H9 (cell line): ENCODE measurements around the gene MCM3AP. TPM values are rescaled to one million over a fixed set of nuclear protein-coding genes. Genes with fewer than 3 reads are reported as not detected.

ENCODE experiments used
- DNase-seq: peaks from one replicate; pipeline ENCODE4 v3.0.0-alpha.2; 2017
- H2AFZ ChIP-seq: one replicate; pipeline ENCODE4 v1.6.1; 2013; ENCODE audit warnings: mild to moderate bottlenecking, low read length, control low read depth, moderate library complexity
- H2AK5ac ChIP-seq: 2 replicates; pipeline ENCODE4 v1.6.1; 2013; ENCODE audit warnings: low read length, control low read depth, mixed read lengths; ENCODE audit not compliant: insufficient read length
- H2BK120ac ChIP-seq: one replicate; pipeline ENCODE4 v1.6.1; 2013; ENCODE audit warnings: low read depth, mild to moderate bottlenecking, low read length, control low read depth, inconsistent platforms; ENCODE audit not compliant: poor library complexity, severe bottlenecking
- H2BK12ac ChIP-seq: 2 replicates; pipeline ENCODE4 v1.6.1; 2013; ENCODE audit warnings: low read length, control low read depth, mixed read lengths, low read depth; ENCODE audit not compliant: insufficient read length
- H2BK15ac ChIP-seq: 2 replicates; pipeline ENCODE4 v1.6.1; 2013; ENCODE audit warnings: low read depth, low read length, control low read depth
- H2BK20ac ChIP-seq: one replicate; pipeline ENCODE4 v1.6.1; 2013; ENCODE audit warnings: low read depth, mild to moderate bottlenecking, low read length, control low read depth, inconsistent platforms; ENCODE audit not compliant: poor library complexity, severe bottlenecking
- H2BK5ac ChIP-seq: 2 replicates; pipeline ENCODE4 v1.6.1; 2013; ENCODE audit warnings: low read length, control low read depth, mixed read lengths; ENCODE audit not compliant: insufficient read length
- H3K14ac ChIP-seq: 2 replicates; pipeline ENCODE4 v1.6.1; 2013; ENCODE audit warnings: low read length, control low read depth; ENCODE audit not compliant: insufficient read depth
- H3K18ac ChIP-seq: 2 replicates; pipeline ENCODE4 v1.6.1; 2013; ENCODE audit warnings: low read depth, mild to moderate bottlenecking, mixed read lengths, low read length, control low read depth; ENCODE audit not compliant: insufficient read length
- H3K23ac ChIP-seq: 2 replicates; pipeline ENCODE4 v1.6.1; 2013; ENCODE audit warnings: low read length, control low read depth, mixed read lengths, low read depth; ENCODE audit not compliant: insufficient read length
- H3K23me2 ChIP-seq: 2 replicates; pipeline ENCODE4 v1.6.1; 2013; ENCODE audit warnings: low read depth, mild to moderate bottlenecking, mixed read lengths, low read length, control low read depth; ENCODE audit not compliant: insufficient read length, poor library complexity, severe bottlenecking
- H3K27ac ChIP-seq: 2 replicates; pipeline ENCODE4 v1.5.1; 2013; ENCODE audit warnings: low read length, control low read depth, mixed read lengths, low read depth; ENCODE audit not compliant: insufficient read length
- H3K27me3 ChIP-seq: 2 replicates; pipeline ENCODE4 v1.6.1; 2013; ENCODE audit warnings: low read length, control low read depth, inconsistent platforms; ENCODE audit not compliant: insufficient read depth
- H3K4ac ChIP-seq: 2 replicates; pipeline ENCODE4 v1.6.1; 2013; ENCODE audit warnings: low read depth, mild to moderate bottlenecking, control low read depth, inconsistent platforms, low read length, moderate library complexity
- H3K4me1 ChIP-seq: 2 replicates; pipeline ENCODE4 v1.6.1; 2013; ENCODE audit warnings: low read length, control low read depth, inconsistent platforms; ENCODE audit not compliant: insufficient read depth
- H3K4me2 ChIP-seq: 2 replicates; pipeline ENCODE4 v1.6.1; 2013; ENCODE audit warnings: low read length, control low read depth, mixed read lengths; ENCODE audit not compliant: insufficient read length, insufficient read depth
- H3K56ac ChIP-seq: 2 replicates; pipeline ENCODE4 v1.6.1; 2013; ENCODE audit warnings: low read depth, mild to moderate bottlenecking, mixed read lengths, low read length, control low read depth; ENCODE audit not compliant: insufficient read length
- H3K79me1 ChIP-seq: 2 replicates; pipeline ENCODE4 v1.6.1; 2013; ENCODE audit warnings: low read depth, mild to moderate bottlenecking, moderate library complexity, low read length, control low read depth, inconsistent platforms; ENCODE audit not compliant: insufficient read depth, poor library complexity, severe bottlenecking
- H3K79me2 ChIP-seq: 2 replicates; pipeline ENCODE4 v1.6.1; 2013; ENCODE audit warnings: low read length, control low read depth, inconsistent platforms; ENCODE audit not compliant: insufficient read depth
- H3K9ac ChIP-seq: 2 replicates; pipeline ENCODE4 v1.6.1; 2013; ENCODE audit warnings: low read length, control low read depth, mixed read lengths; ENCODE audit not compliant: insufficient read length; ENCODE audit errors: extremely low read depth
- H3K9me3 ChIP-seq: one replicate; pipeline ENCODE4 v1.6.1; 2013; ENCODE audit warnings: low read depth, low read length, inconsistent platforms; ENCODE audit not compliant: control insufficient read depth
- H3T11ph ChIP-seq: one replicate; pipeline ENCODE4 v1.6.1; 2013; ENCODE audit warnings: mild to moderate bottlenecking, low read length, control low read depth, inconsistent platforms
- H4K20me1 ChIP-seq: one replicate; pipeline ENCODE4 v1.6.1; 2013; ENCODE audit not compliant: control insufficient read depth, insufficient read length, insufficient read depth
- H4K5ac ChIP-seq: 2 replicates; pipeline ENCODE4 v1.6.1; 2013; ENCODE audit warnings: low read depth, mild to moderate bottlenecking, mixed read lengths, low read length, control low read depth; ENCODE audit not compliant: insufficient read length
- H4K8ac ChIP-seq: replicated peaks from 2 replicates; pipeline ENCODE4 v1.6.1; 2013; ENCODE audit warnings: low read length, control low read depth, mixed read lengths, low read depth; ENCODE audit not compliant: insufficient read length
- H4K91ac ChIP-seq: 2 replicates; pipeline ENCODE4 v1.6.1; 2013; ENCODE audit warnings: low read depth, mild to moderate bottlenecking, moderate library complexity, mixed read lengths, low read length, control low read depth; ENCODE audit not compliant: insufficient read length
- H3K27ac Mint-ChIP-seq, 3 experiments: 2 replicates in 2 of 3; 3 replicates in 1 of 3; pipeline ENCODE4 v1.8.0; 2020 to 2021; ENCODE audit warnings: mixed read lengths in 3 of 3, mild to moderate bottlenecking in 1 of 3, moderate library complexity in 1 of 3
- H3K27me3 Mint-ChIP-seq: 2 replicates; pipeline ENCODE4 v1.8.0; 2021; ENCODE audit warnings: low read depth, mild to moderate bottlenecking, moderate library complexity, mixed read lengths
- H3K36me3 Mint-ChIP-seq, 3 experiments: 2 replicates in 2 of 3; 3 replicates in 1 of 3; pipeline ENCODE4 v1.8.0; 2020 to 2021; ENCODE audit warnings: low read depth in 3 of 3, mixed read lengths in 3 of 3; ENCODE audit not compliant: insufficient read depth in 1 of 3
- H3K4me1 Mint-ChIP-seq, 2 experiments: 2 replicates each; pipeline ENCODE4 v1.8.0; 2020; ENCODE audit warnings: mixed read lengths in 2 of 2
- H3K4me3 Mint-ChIP-seq, 2 experiments: 2 replicates in 1 of 2; 3 replicates in 1 of 2; pipeline ENCODE4 v1.8.0; 2020 to 2021; ENCODE audit warnings: mild to moderate bottlenecking in 2 of 2, mixed read lengths in 2 of 2, moderate library complexity in 1 of 2
- H3K9me3 Mint-ChIP-seq, 2 experiments: 2 replicates in 1 of 2; 3 replicates in 1 of 2; pipeline ENCODE4 v1.8.0; 2020; ENCODE audit warnings: mild to moderate bottlenecking in 2 of 2, mixed read lengths in 2 of 2, moderate library complexity in 1 of 2
- CTCF ChIP-seq: fragments of 200-600 bp; sonication (generic); conservative IDR thresholded peaks from 3 replicates; pipeline ENCODE4 v1.8.0; 2021; ENCODE audit warnings: antibody characterized with exemption, mild to moderate bottlenecking
- WGBS: extraction: QIAGEN DNeasy Blood & Tissue Kit; methylation state at CpG from one replicate; pipeline ENCODE4 v1.1.7; 2013; ENCODE audit warnings: missing lambda C conversion rate, low lambda C conversion rate, mixed read lengths; ENCODE audit not compliant: insufficient read length; ENCODE audit errors: extremely low coverage; 5-methylcytosine and 5-hydroxymethylcytosine counted together
- total RNA-seq: library from RNA; stranded (reverse); gene quantifications from 2 replicates; pipeline ENCODE4 v1.2.1, GENCODE V29; 2021

Gene MCM3AP
- total RNA-seq, 1 experiment from 2014 or later, result 124 TPM

DNA sequence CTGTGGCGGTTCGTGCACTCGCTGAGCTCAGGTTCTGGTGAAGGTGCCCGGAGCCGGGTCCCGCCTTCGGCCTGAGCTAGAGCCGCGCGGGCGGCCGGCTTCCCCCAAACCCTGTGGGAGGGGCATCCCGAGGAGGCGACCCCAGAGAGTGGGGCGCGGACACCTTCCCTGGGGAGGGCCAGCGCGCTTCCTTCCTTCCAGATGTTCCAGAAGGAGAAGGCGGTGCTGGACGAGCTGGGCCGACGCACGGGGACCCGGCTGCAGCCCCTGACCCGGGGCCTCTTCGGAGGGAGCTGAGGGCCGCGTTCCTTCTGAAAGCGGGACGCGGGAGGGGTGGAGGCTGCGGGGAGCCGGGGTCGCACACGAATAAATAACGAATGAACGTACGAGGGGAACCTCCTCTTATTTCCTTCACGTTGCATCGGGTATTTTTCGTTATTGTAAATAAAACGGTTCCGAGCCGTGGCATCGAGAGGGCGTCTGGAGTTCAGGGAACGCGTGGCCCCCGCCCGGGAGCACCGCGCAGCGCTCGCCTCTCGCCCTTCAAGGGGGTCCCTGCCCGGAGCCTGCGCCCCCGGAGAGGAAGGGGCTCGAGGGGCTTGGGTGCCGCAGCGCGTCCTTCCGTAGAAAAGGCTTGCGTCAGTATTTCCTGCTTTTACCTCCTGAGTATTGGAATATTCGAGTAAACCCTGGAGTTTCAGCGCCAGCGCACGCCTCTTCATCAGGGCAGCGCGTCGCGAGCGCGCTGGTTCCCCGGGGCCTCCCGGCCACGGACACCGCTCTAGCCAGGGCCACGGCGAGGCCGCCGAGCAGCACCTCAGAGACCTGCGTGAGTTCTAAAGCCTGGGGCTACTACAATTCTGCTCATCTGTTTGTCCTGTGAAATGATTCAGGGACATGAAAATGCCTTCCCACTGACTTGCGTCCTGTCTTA lies 12.2 kb upstream of the MCM3AP start:
- H4K20me1 ChIP-seq, result no peaks in the 10 kb centered on the region
- no peak overlapping the region for H2AFZ ChIP-seq
- TF ChIP-seq CTCF, result no peak
- Mint-ChIP-seq H3K27me3 (no peaks in the 10 kb centered on the region), H3K36me3 (peaks cover 19 to 33% (median 33%) of the 10 kb centered on the region in 3 experiments), H3K4me1 (peaks cover 11 to 17% of the 10 kb centered on the region in 2 experiments), H3K4me3 (peak overlapping the region in 1 of 2 experiments; percentile 61; a peak in 2 of 5 replicates), H3K9me3 (no peaks in the 10 kb centered on the region; a peak in 2 of 5 replicates), H3K27ac (peak overlapping the region in 2 of 3 experiments; percentile 81 to 95; a peak in 3 of 7 replicates)
- no peak overlapping the region for H3T11ph ChIP-seq
- no peak overlapping the region for H2BK12ac ChIP-seq
- no peak overlapping the region for H4K91ac ChIP-seq
- no peak overlapping the region for H3K56ac ChIP-seq
- no peaks in the 10 kb centered on the region; the same call in 1 of the 2 replicates for H3K4me1 ChIP-seq
- H2AK5ac ChIP-seq, result no peak overlapping the region
- no peak for DNase-seq
- H2BK120ac ChIP-seq, result no peak overlapping the region
- no peak overlapping the region for H4K8ac ChIP-seq
- H3K27me3 ChIP-seq, result no peaks in the 10 kb centered on the region
- peak overlapping the region; percentile 66 for H3K18ac ChIP-seq
- no peak overlapping the region for H3K4ac ChIP-seq
- 0 out of 2 replicates have a peak overlapping the region, but pooled peaks have one; percentile 12 for H3K14ac ChIP-seq
- H3K9ac ChIP-seq, result no peak overlapping the region
- H4K5ac ChIP-seq, result no peak overlapping the region
- peaks cover 9% of the 10 kb centered on the region for H3K23me2 ChIP-seq
- no peak overlapping the region for H2BK20ac ChIP-seq
- no peak overlapping the region for H3K27ac ChIP-seq
- no peaks in the 10 kb centered on the region for H3K9me3 ChIP-seq
- H2BK15ac ChIP-seq, result no peak overlapping the region
- H2BK5ac ChIP-seq, result no peak overlapping the region
- peak overlapping the region; percentile 62 for H3K4me2 ChIP-seq
- H3K79me2 ChIP-seq, result no peaks in the 10 kb centered on the region
- WGBS, result no CpG with 5 or more reads among the region's 84 CpGs
- no peak overlapping the region for H3K23ac ChIP-seq
- no peaks in the 10 kb centered on the region for H3K79me1 ChIP-seq
